ENCODE measurements around the gene SRP68.
"Not testable (repeated sequence)": the region's sequence is repeated elsewhere in the genome, so short reads cannot be mapped to it uniquely, and the experiment has no call there.

SRP68 gene

GRCh38 chr17:76044475-76045007, 27.8 kb downstream of the SRP68 start:
- not testable (repeated sequence) for DNase-seq

DNA sequence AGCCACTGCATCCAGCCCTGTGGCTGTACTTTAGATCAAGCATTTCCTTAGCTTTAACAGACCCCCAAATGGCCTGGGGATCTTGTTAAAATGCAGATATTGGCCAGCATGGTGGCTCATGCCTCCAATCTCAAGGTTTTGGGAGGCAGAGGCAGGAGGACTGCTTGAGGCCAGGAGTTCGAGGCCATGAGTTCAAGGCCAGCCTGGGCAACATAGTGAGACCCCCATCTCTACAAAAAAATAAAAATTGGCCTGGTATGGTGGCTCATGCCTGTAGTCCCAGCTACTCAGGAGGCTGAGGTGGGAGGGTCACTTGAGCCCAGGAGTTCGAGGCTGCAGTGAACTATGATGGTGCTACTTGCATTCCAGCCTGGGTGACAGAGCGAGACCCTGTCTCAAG, 29.4 kb downstream of the SRP68 start:
- DNase-seq, result not testable (repeated sequence)

GRCh38 chr17:76040376-76040775, 31.9 kb downstream of the SRP68 start:
- DNase-seq, result no peak

GRCh38 chr17:76039121-76039520, 33.2 kb downstream of the SRP68 start:
- no peak for DNase-seq

GRCh38 chr17:76038050-76038449, 34.3 kb downstream of the SRP68 start:
- DNase-seq, result no peak

- DNase-seq, result no peak
Observed at GRCh38 chr17:76036497-76037261, 35.6 kb downstream of the SRP68 start.

GRCh38 chr17:76034428-76035350, 37.6 kb downstream of the SRP68 start:
- DNase-seq, result peak; percentile 29

- no peak for DNase-seq
Observed at GRCh38 chr17:76033139-76033538, 39.2 kb downstream of the SRP68 start.

GRCh38 chr17:76032780-76033108, 39.6 kb downstream of the SRP68 start:
- DNase-seq, result no peak

DNA sequence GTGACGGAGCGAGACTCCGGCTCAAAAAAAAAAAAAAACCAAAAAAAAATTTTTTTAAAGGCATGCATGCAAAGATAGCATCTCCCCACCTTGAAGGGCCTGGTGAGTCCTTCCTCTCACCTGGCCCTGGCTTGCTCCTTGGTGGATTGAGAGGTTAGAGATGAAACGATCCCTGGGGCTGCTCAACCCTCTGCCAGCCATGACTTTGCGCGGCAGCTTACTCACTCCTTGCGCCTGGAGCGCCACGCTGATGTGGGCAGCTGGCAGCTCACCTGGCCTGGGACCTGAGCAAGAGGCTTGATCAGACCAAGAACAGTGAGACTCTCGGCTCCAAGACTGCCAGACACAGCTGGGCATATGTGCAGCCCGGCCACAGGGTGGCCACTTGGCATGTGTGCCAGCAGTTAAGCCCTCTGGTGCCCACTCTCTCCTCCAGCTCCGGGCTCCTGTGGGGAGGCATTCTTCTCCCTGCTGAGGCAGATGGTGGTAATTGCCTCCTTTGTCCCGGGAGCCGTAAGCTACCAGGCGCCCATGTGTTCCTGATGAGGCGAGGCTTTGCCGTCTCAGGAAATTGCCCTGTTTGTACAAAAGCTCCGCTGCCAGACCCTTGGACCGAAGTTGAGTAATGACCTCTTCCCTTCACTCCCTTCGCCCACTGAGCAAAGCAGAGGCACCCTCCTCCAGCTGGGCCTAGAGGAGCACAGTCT, 40.1 kb downstream of the SRP68 start:
- DNase-seq, result no peak

DNA sequence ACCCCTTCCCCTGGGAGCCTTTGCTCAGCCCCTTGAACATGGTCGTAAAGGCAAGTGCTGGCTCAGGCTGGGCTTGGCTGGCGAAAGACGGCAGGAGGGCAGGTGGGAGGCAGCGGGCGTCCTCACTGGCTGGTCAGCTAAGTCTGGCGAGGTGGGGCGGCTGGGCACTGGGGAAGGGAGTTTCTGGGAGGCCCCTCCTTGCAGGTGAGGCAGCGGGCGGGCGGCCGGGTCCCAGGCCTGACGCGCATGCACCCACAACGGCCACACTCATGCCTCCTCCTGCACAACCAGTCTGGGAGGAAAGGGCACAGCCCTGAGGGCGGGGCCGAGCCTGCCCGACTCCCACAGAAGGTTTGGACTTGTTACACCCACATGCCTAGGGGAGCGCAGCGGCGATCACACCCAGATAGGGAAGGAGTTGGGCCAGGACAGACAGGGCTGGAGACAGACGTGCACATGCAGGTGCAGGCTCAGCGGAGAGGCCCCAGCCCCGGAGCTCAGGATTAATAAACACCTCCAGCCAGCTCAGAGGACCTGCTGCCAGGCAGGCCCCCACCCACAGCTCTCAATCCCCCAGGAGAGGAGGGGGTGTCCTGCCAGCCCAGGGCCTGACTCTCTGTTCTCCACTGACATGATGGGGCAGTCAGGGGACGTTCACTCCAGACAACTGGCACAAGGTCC, 45.0 kb downstream of the SRP68 start, which contains the start of gene EVPL:
Gene EVPL, minus strand, starts transcription at position 148 of the 681 bp plus-strand sequence. Its CDS starts 108 bp downstream, at position 40.
- DNase-seq, result no peak

GRCh38 chr17:76026714-76027158, 45.6 kb downstream of the SRP68 start:
- no peak for DNase-seq

DNA sequence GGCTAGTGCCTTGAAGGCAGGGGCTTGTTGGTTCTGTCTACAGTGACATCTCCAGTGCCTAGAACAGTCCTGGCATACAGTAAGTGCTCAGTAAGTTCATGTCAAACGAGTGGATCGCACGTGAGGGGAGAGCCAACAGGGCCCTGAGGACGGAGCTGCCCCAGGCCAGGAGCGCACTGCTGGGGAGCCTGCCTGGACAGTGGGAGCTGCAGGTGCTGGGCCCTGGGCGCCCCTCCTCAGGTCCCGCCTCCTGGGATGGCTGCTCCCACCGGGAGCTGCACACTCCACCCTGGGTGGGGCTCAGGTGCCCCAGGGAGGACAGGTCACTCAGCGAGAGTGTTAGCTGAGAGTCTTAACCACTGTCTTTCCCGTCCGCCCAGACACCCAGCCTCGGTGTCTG, 47.0 kb downstream of the SRP68 start:
- DNase-seq, result no peak

- DNase-seq, result no peak
Observed at GRCh38 chr17:76024353-76024752, 48.0 kb downstream of the SRP68 start.

DNA sequence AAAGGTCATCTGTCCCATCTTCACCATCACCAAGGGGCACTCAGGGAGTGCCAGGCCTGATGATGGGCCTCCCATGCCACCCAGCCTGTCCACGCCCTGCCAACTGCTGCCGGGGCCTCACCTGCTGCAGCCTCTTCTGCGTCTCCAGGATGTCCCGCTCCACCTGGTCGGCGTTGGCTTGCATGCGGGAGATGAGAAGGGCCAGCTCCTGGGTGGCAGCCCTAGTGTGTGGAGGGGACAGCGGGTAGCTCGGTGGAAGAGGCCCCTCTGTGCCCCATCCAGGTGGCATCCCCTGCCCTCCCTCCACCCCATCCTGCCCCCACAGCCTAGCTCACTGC, 48.4 kb downstream of the SRP68 start:
- DNase-seq, result no peak

DNA sequence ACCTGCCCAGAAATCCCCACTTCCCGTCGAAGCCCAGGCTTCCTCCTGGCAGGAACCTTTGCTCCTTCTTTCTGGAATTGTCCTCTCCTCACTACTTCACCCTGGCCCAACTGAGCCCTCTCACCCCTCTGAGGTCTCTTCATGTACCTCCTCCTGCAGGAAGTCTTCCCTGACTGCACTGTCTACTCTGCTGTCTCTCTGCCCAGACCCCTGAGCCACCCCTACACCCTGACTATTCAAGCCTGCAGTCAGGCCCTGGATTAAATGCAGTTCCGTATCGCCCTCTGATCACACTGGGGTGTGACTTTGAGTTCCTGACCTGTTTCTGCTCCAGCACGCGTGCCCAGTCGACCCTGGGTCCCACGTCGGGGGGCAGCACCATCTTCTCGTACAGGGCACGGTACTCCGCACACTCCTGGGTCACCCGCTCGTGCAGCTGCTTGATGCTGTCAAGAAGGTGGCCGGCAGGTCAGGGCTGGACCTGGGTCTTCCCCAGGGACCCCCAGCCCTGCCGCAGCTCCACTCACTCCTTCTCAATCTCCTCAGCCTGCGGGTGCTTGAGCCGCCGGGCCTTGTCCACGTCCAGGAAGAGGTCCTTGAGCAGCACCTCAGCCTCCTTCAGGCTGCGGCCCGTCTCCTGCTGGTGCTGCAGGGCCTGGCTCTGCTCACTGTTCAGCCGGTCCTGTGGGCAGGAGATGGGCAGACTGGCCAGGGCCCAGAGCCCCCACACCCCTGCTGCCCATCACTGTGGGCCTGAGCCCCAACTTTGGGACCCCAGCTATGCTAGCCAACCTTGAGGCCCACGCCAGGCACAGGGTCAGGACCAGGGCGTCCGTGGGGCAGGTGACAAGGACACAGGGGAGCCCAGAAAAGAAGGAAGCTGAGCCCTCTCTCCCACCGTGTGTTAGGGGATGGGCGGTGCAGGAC, 49.1 kb downstream of the SRP68 start:
- no peak for DNase-seq

DNA sequence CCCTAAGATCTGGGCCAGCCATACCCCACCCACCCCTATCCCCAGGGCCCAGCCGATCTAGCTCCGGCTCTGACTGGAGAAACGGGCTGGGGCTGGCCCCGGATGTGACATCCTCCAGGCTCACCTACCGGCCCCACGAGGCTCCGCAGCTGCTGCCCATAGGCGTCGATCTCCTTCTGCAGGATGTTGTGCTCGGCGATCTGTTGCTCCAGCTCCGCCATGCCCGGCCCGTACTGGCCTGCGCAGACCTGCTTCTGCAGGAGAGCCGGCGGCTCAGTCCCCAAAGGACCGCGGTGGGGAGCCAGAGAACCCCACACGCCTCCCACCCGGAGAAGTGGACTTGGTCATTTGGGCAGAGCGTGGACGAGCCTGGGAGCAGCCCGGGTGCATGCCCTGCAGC, 50.0 kb downstream of the SRP68 start:
- no peak for DNase-seq

GRCh38 chr17:76019833-76020467, 52.4 kb downstream of the SRP68 start:
- no peak for DNase-seq

DNA sequence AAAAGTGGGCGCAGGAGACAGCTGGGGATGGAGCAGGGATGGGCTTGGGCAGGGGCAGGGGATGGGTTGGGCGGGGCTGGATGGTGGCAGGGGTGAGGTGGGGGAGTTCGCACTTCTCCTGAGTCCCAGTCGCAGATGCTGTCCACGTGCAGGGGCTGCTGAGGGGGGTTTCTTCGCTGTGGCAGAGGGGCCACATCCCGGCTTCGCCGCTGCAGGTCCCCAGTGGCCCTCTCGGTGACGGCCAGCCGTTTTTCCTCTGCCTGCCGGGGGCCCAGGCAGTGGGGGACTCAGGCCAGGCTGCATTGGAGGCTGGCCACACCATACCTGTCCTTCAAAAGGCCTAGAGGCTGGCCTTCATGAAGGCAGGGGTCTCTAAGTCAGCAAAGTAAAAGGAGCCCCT, 53.5 kb downstream of the SRP68 start:
- DNase-seq, result no peak

DNA sequence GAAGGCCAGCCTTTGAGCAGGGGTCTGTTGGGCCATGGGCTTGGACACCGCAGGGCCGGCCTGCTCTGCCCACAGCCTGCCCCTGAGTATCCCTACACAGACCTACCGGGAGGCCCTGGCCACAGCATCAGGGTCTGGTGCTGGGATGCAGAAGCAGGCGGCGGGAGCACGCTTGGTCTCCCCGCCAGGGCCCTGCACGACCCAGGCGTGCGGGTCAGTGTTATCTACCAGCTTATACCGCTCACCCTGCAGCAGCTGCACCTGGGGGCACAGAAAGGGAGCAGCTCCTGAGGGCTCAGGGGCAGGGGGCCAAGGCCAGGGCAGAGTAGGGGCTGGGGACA, 54.0 kb downstream of the SRP68 start:
- DNase-seq, result no peak

Measured in NCI-H1694 treated with DMSO at 0.1 percent for 48 hours (cell line).